Inflammatory macrophage (primary cell): ENCODE measurements around the gene ROBO1.
"Not testable (repeated sequence)": the region's sequence is repeated elsewhere in the genome, so short reads cannot be mapped to it uniquely, and the experiment has no call there.

Source experiments
- DNase-seq, 2 donors: peaks; one replicate each; pipeline ENCODE4 v3.0.0-alpha.2; 2020 to 2022

The ROBO1 gene

DNA sequence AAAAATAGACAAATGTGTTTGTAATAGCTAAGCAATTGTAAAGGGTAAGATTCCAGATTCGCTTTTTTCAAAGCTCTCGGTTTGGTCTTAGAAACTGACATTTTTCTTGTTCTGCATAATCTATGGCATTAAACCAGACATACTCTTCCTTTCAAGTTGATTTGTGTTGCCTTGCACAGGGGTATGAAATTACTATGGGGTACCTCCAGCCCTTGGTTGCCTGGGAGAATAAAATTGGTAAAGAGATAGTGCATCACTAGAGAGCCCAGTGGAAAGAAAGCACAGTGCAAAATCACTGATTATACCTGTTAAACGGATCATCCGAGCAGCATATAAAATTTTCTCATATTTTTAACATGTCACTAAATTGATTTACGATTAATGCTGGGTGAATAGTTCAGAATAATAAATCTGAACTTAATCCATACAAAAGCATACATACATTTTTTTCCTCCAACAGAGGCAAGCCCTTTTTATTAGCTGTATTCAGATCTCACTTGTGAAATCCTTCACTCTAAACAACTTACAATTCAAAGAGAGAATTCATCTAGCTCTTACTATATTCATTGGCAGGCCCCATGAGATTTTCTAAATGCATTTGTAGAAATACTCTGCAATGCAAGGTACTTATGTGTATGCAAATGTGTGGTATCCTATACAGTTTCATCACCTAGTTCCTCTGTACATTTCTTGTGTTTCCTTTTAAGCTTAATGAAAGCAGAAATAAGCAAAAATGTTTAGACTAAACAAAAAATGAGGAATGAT is 224.4 kb downstream of the ROBO1 start:
- no peak for DNase-seq

DNA sequence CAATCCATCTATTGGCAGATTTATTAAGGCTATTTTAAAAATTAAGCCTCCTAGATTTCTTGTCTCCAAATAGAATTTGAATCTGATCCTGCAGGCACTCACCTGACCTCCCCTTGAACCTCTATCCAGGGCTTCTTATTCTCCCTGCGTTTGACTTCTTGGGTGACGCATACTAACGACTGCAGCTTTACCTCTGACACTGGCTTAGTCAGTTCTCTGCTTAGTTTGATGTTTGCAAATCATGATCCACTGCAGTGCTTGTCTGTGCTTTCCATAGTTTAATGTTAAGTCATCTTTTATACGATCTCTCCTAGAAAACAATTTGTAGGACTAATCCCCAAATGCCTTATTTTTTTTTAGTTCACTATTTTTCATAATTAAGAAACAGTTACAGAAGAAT is 233.1 kb downstream of the ROBO1 start:
- no peak for DNase-seq

DNA sequence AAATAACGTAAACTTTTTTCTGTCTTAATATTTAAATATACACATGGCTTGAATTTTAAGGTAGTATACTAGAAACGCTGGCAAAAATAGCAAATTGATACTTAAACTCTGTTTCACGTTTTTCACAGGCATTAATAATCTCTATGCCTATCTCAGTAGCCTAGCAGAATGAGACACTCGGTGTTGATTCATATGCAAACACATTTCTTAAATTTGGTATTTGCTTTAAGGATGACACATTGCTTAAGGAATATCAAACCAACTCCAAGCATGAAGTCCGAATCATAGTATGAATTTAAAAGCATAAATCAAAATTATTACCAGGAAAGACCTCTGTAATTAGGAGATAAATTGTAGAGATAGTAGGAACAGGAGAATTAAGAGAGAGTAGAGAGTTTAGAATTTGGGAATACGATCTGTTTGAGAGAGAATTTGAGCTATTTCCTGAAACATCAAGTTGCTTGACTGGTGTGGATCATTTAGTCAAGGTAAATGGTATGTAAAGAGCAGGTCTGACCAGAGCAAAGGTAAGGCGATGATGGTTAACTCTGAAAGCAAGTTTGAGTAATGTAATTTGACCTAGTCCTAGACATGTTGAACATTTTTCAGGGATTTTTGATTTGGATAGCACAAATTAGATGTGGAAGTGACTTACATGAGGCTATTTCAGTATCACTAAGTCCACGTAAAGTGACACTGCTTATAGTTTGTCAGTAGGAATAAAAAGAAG is 236.1 kb downstream of the ROBO1 start:
- no peak for DNase-seq

DNA sequence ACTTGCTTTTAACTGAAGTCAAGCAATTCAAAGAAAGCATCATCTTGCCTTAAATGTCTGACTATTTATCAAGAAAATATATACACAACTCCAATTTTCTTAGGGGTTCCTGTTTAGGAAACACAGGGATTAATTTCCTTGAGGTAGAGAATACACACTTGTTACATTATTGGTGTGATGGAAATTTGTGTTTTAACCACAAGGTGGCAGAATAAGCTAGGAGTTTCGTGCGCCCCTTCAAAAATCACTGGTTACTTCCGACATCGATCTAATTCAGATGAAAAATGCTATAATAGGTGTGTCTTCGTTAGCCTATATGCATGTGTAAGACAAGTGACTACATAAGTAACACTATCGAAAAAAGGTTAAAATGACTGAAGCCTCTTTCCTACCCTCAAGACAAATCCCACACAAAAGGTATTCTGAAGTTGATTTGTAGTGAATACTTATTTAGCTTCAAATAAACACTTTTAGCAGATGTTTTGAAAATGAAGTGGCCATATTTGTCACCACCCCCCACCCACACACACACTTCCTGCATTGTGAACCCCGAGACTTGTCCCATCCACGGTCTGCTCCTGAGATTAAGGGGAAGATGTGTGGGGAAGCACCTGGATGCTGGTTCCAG is 246.5 kb downstream of the ROBO1 start:
- peak; percentile 6 to 16 for DNase-seq

DNA sequence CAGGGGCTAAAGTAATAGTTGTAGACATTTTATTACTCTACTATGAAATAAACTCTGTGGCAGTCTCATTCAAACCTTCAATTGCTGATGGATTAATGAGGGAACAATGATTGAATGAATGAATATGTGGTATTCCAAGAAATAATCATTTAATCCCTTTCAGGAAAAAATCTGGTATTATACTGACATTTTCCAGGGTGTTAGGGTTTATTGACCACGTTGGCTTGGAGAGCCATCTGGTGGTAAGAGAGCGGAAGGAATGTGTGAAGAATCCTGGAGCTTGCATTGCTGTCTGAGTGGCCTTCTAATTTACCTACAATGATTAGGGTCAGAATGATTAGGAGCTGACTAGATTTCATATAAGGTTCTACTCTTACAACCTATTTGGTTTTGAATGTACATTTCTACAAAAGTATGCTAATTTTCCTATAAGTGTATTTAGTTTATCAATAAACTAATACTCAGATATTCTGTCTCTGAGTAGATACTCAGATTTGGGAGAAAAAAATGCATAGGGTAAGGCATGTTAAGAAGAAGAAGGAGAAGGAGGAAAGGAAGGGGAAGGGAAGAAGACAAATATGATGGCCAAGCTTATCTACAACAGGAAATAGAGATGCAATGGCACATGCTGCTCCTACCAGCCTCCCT is 249.9 kb downstream of the ROBO1 start:
- DNase-seq: no peak

DNA sequence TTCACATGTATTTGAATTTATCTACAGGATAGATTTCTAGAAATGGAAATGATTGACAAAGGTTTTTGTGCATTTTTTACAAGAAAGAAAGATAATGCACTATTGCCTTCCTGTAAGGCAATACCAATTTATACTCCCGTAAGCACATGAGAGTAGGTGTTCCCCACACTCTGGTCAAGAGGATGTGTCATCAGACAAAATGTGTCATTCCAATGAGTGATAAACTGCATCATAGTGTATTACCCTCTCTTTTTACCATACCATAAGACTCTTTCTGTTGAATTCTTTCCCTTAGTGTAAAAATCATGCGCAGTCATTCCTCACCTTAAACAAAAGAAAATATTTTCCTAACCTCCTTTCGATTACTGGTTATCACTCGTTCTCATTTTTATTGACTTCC is 251.0 kb downstream of the ROBO1 start:
- no peak for DNase-seq

DNA sequence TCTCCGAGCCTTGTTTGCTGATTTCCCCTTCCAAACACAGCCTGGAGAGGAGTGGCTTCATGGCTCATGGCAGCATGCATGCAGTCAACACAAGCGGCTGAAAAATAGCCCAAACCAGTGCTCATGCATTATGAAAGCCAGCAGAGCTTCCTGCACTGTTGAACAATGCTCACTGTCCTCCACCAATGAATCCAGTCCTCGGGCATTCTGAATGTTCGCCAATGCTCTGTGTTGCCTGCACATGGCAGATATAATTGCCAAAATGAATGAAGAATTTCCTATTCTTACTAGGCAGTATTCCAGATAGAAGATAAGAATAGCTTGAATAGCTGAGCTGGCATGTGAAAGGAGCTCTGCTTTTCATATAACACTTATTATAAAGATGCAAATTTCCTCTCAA is 252.7 kb downstream of the ROBO1 start:
- no peak for DNase-seq

DNA sequence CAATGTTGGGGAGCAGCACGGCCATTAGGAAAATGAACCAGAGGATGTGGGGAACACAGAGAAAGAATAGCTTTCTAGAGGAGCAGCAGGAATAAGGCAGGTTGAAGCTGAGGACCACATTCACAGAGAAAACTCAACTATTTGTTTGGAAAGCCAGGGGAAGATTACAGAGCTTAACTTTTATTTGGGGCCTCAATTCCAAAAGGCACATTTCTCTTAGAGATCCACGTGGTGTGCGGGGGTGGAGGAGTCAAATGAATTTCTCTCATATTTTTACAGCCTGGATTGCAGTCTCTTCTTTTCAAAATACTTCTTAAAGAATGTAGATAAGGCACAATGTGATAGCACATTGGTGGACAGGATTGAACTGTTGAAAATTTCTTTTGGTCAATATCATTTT is 253.7 kb downstream of the ROBO1 start:
- no peak for DNase-seq

DNA sequence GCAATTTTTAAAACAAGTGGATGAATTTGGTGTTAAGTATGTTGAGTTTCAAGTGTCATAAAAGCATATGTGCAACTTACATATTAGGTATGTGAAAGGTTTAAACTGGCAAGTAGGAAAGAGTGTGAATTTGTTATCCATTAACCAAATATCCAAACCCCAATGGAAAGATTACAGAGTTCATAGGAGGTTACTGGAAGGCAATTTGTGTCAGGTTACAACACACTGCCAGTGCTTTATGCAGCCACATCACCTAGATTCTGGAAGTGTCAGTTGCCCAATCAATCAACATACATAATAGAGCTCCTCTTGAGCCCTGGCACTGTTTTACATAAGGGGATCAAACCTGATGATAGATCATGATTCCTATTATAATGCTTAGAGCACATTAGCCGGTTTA is 261.0 kb downstream of the ROBO1 start:
- no peak for DNase-seq

DNA sequence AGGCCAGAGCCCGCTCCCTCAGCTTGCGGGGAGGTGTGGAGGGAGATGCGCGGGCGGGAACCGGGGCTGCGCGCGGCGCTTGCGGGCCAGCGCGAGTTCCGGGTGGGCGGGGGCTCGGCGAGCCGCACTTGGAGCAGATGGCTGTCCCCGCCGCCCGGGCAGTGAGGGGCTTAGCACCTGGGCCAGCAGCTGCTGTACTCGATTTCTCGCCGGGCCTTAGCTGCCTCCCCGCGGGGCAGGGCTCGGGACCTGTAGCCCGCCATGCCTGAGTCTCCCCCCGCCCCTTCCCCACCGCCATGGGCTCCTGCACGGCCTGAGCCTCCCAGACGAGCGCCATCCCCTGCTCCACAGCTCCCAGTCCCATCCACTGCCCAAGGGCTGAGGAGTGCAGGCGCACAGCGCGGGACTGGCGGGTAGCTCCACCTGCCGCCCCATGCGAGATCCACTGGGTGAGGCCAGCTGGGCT is 265.5 kb downstream of the ROBO1 start:
- not testable (repeated sequence) for DNase-seq

DNA sequence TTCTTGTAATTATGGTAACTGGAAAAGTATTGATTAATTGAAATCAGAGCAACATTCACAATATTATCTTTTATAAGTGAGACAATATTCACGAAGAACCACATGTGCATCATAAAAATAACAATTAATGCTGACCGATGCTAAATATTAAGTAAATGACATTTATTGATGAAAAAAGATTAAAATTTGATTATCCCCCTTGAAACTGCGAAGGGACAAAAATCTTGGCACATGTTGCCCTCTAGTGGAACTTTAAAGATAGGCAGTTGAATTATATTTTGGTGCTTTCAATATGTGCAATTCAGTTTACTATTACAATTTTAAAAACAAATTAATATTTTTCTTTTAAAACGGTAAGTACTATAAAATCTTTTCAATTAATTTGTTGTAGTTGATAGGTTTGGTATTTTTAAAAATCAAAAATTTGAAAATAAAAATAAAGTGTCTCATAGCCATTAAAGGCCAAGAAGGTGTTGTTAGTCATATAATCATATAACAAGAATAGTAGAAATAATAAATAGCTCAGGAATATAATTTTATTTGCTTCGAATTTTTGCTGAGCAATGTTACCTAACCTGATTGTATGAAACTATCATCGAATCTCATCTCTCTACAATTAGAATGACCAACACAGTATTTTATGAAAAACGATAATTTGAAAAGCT is 270.2 kb downstream of the ROBO1 start:
- DNase-seq: peak in 1 of 2 donors; percentile 8

DNA sequence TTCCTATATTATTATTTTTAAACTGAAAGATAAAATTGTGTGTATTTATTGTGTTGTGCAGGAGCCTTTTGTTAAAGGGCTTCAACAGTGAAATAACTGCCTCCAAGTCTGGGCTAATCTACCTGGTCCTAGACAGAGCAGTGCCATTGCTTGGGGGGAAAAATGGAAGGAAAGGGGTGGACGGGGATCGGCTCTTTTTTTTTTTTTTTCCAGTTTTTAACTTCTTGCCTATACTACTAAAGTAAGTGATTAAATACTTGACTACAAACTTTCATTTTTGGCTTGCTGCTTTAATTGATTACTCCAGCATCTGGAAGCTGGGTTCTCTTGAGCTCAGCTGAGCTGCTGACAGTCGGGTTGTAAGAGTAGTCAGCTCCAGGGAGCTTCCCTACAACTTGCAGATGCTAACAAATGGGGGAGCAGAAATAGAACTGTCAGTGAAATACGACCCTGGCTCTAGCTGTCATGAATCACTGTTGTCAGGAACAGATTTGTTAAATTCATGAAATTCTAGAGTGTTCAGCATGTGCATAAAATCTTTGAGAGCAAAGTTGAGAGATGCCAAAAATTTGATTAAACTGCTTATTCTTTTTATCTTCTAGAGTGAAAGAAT is 276.7 kb downstream of the ROBO1 start:
- DNase-seq: no peak

DNA sequence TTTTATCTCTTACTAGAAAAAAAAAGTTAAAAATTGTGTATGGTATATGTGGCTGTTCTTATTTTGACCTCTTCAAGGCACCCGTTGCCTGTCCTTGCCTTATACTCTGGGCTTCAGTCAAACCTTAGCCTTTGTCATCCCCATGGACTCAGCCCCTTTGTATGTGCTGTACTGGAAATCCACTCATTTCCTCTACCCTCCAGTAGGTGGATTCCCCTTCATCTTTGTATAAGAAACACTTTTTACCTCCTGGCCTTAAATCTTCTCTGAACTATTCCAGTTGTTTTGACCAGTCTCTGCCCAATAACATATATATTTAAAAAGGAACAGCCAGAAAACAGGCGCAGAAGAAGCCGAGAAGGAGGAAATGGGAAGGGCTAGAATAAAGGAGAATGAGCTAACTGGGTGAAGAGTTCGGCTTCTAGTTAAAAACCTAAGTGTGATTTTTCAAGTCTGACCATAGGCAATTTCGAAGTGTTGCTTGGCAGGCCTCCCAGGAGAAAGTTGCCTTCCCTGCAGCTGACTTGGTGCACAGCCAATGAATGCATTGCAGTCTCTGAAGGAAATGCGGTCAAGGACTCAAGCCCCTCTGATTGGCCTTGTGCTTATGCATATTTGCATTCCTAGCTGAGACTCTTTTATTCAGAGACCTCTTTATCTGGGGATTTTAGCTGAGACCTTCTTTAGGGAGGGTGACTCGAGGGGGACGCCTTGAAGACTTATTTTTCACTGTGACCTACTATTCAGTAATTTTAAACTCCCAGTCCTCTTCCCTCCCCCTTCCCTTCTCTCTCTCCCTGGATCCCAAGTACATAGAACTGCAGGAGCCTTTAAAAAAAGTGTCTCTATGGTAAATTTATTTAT is 277.4 kb downstream of the ROBO1 start:
- DNase-seq: no peak

DNA sequence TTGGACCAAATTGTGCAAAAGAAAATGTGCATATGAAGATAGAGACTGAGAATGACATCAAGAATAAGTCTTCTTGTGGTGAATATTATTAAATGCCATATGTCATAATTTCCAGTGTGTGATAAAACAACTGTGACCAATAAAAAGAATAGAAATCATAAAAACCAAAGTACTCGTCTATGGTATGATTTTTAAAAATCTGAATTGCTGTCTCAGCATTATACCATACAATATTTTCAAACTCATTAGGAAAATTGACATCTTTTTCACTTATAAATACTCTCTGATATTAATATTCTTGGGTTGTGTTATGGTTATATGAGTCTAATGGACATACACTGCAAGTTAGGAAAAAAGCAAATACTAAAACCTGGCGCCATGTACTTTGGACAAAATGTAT is 279.4 kb downstream of the ROBO1 start:
- no peak for DNase-seq

DNA sequence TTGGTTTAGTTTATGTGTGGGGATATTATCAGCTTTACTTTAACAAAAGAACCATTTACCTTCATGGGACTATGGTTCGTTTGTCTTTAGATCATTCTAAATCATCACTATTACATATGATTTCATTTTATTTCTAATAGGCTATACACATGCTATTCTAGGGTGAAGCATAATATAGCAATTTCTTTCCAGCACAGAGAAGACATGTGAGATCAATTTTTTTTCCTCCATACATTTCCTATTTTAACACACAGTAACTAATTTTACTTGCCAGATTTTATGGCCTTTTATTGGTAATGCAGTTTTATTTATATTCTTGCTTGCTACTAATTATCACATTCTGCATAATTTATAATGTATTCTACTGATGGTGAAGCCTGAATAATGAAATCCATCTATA is 287.1 kb downstream of the ROBO1 start:
- no peak for DNase-seq

DNA sequence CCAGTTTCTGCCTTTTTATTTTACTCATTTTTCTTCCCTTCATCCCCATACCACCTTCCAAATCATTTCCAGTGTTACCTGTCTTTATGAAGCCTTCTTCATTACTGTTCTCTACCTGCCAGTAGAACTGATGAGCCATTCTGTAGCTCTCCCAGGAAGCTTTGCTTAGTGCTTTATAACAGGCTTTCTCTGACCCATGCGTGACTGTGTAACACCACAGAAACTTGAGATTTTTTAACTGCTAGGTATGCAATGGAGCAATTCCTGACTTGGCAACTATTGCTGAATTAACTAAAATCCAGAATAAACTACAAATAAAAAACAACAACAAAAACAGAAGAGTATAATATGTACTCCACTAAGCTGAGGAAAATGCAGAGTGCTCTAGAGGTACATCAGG is 289.2 kb downstream of the ROBO1 start:
- DNase-seq: no peak

DNA sequence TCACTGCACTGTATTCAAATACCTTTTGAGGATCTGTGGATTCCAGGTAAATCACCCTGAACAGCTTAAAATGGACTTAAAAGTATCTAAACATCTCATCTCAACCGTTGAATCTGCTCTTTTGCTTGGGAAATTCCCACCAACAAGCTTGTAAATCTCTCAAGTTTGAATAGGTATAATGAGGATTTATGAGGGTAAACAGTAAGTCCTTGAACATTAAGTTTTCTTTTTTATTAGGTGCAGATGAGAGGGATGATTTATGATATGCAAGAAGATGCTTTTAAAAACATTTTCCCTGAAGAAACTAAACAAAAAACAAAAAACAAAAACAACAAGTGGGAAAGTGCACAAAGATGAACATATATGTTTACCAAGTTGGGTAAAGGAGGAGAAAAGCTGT is 290.6 kb downstream of the ROBO1 start:
- DNase-seq: no peak

DNA sequence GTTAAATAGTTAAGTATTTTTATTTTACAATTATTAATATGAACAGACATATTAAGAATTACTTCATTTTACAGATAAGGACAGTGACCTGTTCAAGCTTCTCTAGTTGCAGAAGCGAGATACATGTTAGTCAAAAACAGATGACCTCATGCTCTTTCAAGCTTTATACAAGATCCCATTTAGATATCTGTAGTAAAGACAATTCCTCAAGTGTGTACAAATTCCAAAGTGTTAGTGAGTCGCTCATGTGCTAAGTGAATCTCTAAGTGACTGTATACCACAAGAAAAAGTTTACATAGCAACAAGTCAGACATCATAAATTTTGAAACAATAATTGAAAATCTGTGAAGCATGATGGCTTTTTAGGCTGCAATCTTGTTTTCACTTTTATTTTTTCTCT is 293.8 kb downstream of the ROBO1 start:
- no peak for DNase-seq

DNA sequence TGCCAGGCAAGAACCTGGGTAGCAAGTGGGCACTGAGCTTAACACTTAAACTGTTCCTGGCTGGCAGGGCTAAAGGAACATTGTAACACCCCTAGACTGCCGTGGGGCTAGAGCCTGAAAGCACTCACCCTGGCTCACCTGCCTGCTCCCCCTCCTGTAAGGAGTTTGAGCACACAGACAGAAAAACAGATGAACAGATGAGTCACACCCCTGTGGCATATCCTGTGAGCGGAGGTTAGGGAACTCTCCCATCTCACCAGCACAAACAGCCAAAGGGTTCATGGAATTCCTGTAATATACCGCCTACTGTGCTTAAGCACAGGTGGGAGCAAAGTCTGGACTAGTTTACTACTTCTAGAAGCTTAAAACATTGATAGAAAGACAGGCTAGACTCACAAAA is 300.1 kb downstream of the ROBO1 start:
- no peak for DNase-seq

DNA sequence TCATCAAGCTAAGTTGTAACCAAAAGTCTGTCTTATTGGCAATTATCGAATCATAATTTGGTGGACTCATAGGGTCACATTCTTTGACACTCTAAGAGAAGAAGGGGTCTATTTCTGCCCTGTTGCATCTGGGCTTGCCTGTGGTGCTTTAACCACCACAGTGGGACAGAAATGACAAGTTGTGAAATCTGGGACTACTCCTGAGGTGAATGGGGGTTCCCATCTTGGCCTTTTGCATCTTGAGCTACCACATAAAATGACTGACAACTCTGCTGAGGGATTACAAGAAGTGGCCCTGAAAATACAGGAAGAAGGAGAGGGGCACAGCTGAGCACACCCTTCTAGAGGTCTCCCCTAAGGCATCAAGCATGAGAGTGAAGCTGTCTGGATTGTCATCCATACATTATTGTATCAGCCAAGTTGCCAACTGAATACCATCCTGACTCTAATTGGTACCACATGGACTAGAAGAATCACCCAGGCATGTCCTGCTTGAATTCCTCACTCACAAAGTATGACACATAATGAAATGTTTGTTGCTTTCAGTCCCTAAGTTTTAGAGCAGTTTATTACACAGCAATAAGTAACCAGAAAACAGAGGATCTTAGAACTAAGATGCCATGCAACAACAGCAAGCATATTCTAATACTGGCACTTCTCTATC is 306.5 kb downstream of the ROBO1 start:
- DNase-seq: no peak

DNA sequence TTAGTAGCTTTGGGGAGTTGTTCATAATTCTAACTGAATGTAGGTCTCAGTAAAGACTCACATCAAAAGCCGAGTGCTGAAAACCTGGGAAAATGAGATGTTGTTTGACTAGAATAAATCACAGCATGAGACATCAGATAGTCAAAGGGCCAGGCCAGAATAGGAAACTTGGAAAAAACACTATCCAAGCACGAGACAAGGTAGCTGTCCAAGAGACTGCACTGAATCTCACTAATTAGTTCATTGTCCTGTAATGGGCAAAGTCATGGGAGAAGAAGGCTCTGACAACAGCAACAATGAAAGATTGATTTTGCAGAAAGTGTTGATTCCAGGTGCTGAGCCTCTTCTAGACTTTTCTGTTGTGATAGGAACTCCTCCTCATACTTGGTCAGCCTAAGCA is 314.2 kb downstream of the ROBO1 start:
- DNase-seq: no peak
